Calu3 (cell line): Measurements from ENCODE around the gene CMTM8. TPM values are rescaled to one million over a fixed set of nuclear protein-coding genes. Genes with fewer than 3 reads are reported as not detected.

Source experiments
- BruUV-seq: library from RNA; stranded (reverse); fragments of 400-500 nt; replicated peaks from 2 replicates; lab custom pipeline; 2021; lab: Mats Ljungman, UMichigan
- CTCF ChIA-PET: fragments of 300-600 bp; sonication (Branson Sonifier 250); formaldehyde crosslinking; loops from one replicate; lab custom pipeline; 2022; ENCODE audit warnings: antibody characterized with exemption; lab: Charles Lee
- DNase-seq: peaks from one replicate; pipeline ENCODE4 v3.0.0; 2022
- H3K27ac Mint-ChIP-seq: one replicate; pipeline ENCODE4 v1.8.0; 2022; ENCODE audit warnings: mixed read lengths; ENCODE audit not compliant: unreplicated experiment
- H3K27me3 Mint-ChIP-seq: one replicate; pipeline ENCODE4 v1.8.0; 2022; ENCODE audit warnings: mixed read lengths; ENCODE audit not compliant: unreplicated experiment
- H3K36me3 Mint-ChIP-seq: one replicate; pipeline ENCODE4 v1.8.0; 2022; ENCODE audit warnings: mild to moderate bottlenecking, moderate library complexity, mixed read lengths; ENCODE audit not compliant: insufficient read depth, unreplicated experiment
- H3K4me1 Mint-ChIP-seq: one replicate; pipeline ENCODE4 v1.8.0; 2022; ENCODE audit warnings: mild to moderate bottlenecking, low read depth, mixed read lengths; ENCODE audit not compliant: unreplicated experiment
- H3K4me3 Mint-ChIP-seq: one replicate; pipeline ENCODE4 v1.8.0; 2022; ENCODE audit warnings: mild to moderate bottlenecking, low read depth, moderate library complexity, mixed read lengths; ENCODE audit not compliant: unreplicated experiment
- H3K9me3 Mint-ChIP-seq: one replicate; pipeline ENCODE4 v1.8.0; 2022; ENCODE audit warnings: low read depth, mixed read lengths; ENCODE audit not compliant: unreplicated experiment
- intact Hi-C: fragments of 100-400 bp; cut with micrococcal nuclease; formaldehyde crosslinking; loops from one replicate; pipeline ENCODE4 v1.10.0; 2022; ENCODE audit not compliant: unreplicated experiment
- total RNA-seq: library from RNA; stranded (reverse); gene quantifications from 2 replicates; pipeline ENCODE4 v1.2.3, GENCODE V29; 2022
- TF ChIP-seq, protein P1 (sequence below): fragments of 200-600 bp; IDR thresholded peaks from one replicate; pipeline ENCODE4 v1.8.0; 2022; ENCODE audit warnings: antibody characterized with exemption; ENCODE audit not compliant: unreplicated experiment

CMTM8 gene
- total RNA-seq, 1 experiment from 2014 or later: 19.0 TPM

DNA sequence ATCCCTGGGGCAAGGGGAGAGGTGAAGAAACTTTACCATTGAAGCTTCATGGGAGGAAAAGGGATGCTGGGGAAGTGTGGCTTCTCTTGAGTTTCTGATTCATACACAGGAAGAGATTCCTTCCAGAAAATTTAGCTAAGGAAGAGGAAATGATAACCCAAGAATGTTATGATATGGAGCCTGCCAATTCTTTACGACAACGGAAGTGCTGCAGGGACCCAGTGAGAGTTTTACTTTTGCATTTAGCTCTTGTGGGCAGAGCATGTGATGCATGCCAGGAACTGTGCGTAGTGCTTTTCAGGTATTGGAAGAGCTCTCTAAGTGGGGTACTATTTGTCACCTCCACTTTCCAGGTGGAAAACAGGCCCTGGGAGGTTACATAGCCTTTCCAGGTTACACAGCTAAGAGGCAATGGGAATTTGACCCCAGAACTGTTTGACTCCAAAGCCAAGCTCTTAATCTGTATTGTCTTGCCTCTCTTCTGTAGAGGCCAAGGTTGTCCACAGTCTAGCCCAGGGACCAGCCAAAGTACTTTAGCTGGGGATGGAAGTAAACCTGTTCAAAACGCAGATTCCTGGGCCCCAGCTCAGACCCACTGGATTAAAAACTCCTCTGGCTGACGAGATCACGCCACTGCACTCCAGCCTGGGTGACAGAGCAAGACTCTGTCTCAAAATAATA, 176.2 kb downstream of the CMTM8 start:
- Mint-ChIP-seq H3K4me3 (no peak overlapping the region), H3K27ac (peak overlapping the region; percentile 82), H3K36me3 (peaks cover 54% of the 10 kb centered on the region), H3K9me3 (no peaks in the 10 kb centered on the region), H3K4me1 (peaks cover 68% of the 10 kb centered on the region), H3K27me3 (no peaks in the 10 kb centered on the region)
- no peak for DNase-seq
- CTCF ChIA-PET: interaction anchor here (0.8 to 1.5 kb wide), 3 partner anchors 23 to 55 kb away, joined by 3 to 4 read pairs (median 3); partner anchors contain the start of gene CMTM7
- intact Hi-C loops: no loop called here
- no TSS peak for BruUV-seq
- TF ChIP-seq, protein P1, sequence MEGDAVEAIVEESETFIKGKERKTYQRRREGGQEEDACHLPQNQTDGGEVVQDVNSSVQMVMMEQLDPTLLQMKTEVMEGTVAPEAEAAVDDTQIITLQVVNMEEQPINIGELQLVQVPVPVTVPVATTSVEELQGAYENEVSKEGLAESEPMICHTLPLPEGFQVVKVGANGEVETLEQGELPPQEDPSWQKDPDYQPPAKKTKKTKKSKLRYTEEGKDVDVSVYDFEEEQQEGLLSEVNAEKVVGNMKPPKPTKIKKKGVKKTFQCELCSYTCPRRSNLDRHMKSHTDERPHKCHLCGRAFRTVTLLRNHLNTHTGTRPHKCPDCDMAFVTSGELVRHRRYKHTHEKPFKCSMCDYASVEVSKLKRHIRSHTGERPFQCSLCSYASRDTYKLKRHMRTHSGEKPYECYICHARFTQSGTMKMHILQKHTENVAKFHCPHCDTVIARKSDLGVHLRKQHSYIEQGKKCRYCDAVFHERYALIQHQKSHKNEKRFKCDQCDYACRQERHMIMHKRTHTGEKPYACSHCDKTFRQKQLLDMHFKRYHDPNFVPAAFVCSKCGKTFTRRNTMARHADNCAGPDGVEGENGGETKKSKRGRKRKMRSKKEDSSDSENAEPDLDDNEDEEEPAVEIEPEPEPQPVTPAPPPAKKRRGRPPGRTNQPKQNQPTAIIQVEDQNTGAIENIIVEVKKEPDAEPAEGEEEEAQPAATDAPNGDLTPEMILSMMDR: no peak

DNA sequence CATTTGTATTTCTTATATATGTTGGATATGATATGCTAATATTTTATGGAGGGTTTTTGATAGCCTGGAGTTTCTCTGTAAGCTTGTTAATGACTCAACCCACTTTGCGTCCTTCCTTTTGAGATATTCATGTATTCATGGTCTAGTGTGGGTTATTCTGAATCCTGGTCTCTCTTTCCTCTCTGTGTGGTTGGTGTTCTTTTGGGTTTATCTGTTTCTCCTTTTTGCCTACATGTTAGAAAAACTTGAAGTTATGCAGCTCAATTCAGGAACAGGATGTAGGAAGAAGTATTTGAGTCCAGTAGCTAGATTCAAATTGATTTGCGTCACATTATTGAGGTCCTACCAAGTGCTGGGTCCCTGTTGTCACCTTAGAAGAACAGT, 181.3 kb downstream of the CMTM8 start:
- peak overlapping the region; percentile 98 for H3K27ac Mint-ChIP-seq
- DNase-seq: no peak
- H3K4me1 Mint-ChIP-seq: peaks cover 80% of the 10 kb centered on the region
- TSS peak; percentile 94 for BruUV-seq
- intact Hi-C loops: no loop called here
- H3K9me3 Mint-ChIP-seq: no peaks in the 10 kb centered on the region
- H3K4me3 Mint-ChIP-seq: peak overlapping the region; percentile 66
- H3K36me3 Mint-ChIP-seq: peaks cover 57% of the 10 kb centered on the region
- CTCF ChIA-PET: interaction anchor here (0.9 to 1.7 kb wide), 2 partner anchors 48 to 50 kb away, joined by 4 to 7 read pairs; no protein-coding TSS in a partner anchor
- TF ChIP-seq, protein P1: no peak
- H3K27me3 Mint-ChIP-seq: no peaks in the 10 kb centered on the region

Other genes with a start within 250 kb of the CMTM8 start
- gene GPD1L, start 132.1 kb upstream of the CMTM8 start, total RNA-seq: 13.4 and 16.7 TPM in 2 replicates
- 113 and 131 TPM in 2 replicates for gene CMTM7, start 153.2 kb downstream of the CMTM8 start, total RNA-seq